HG03045 (cell line): ENCODE results near the gene ZNF462.
"Not testable (repeated sequence)": the region's sequence is repeated elsewhere in the genome, so short reads cannot be mapped to it uniquely, and the experiment has no call there.

Experiments
- ATAC-seq: cut with Tn5 transposase; IDR thresholded peaks from one replicate; pipeline ENCODE4 v1.9.1; 2021; ENCODE audit warnings: mild to moderate bottlenecking, moderate library complexity; ENCODE audit not compliant: unreplicated experiment

The ZNF462 gene

GRCh38 chr9:106885451-106885850 lies 22.5 kb downstream of the ZNF462 start:
- ATAC-seq, result no peak

GRCh38 chr9:106886111-106887046 lies 23.4 kb downstream of the ZNF462 start:
- ATAC-seq, result no peak

- ATAC-seq, result no peak
Observed at GRCh38 chr9:106887066-106887465, 24.1 kb downstream of the ZNF462 start.

- no peak for ATAC-seq
Observed at GRCh38 chr9:106889061-106889590, 26.2 kb downstream of the ZNF462 start.

- no peak for ATAC-seq
Observed at GRCh38 chr9:106890608-106891007, 27.6 kb downstream of the ZNF462 start.

GRCh38 chr9:106891286-106891685 lies 28.3 kb downstream of the ZNF462 start:
- no peak for ATAC-seq

- ATAC-seq, result no peak
Observed at GRCh38 chr9:106892632-106893031, 29.7 kb downstream of the ZNF462 start.

GRCh38 chr9:106893088-106893487 lies 30.1 kb downstream of the ZNF462 start:
- ATAC-seq, result no peak

GRCh38 chr9:106896695-106897094 lies 33.7 kb downstream of the ZNF462 start:
- ATAC-seq, result no peak

- ATAC-seq, result no peak
Observed at GRCh38 chr9:106897236-106897635, 34.3 kb downstream of the ZNF462 start.

- ATAC-seq, result no peak
Observed at GRCh38 chr9:106897751-106898150, 34.8 kb downstream of the ZNF462 start.

- ATAC-seq, result not testable (repeated sequence)
Observed at GRCh38 chr9:106900523-106900922, 37.6 kb downstream of the ZNF462 start.

- no peak for ATAC-seq
Observed at GRCh38 chr9:106906129-106906528, 43.2 kb downstream of the ZNF462 start.

- ATAC-seq, result no peak
Observed at GRCh38 chr9:106911951-106912350, 49.0 kb downstream of the ZNF462 start.

GRCh38 chr9:106913276-106913675 lies 50.3 kb downstream of the ZNF462 start:
- ATAC-seq, result no peak

GRCh38 chr9:106915851-106916250 lies 52.9 kb downstream of the ZNF462 start:
- no peak for ATAC-seq

- ATAC-seq, result no peak
Observed at GRCh38 chr9:106916466-106917235, 53.7 kb downstream of the ZNF462 start.

GRCh38 chr9:106918825-106919509 lies 56.0 kb downstream of the ZNF462 start:
- no peak for ATAC-seq

GRCh38 chr9:106920091-106920490 lies 57.1 kb downstream of the ZNF462 start:
- no peak for ATAC-seq

GRCh38 chr9:106920701-106921283 lies 57.8 kb downstream of the ZNF462 start:
- no peak for ATAC-seq
